ENCODE results near the gene CBX5. TPM values are rescaled to one million over a fixed set of nuclear protein-coding genes. Genes with fewer than 3 reads are reported as not detected.

Gene CBX5
- total and polyA plus RNA-seq, 2 donors (not counting 1 experiment from before 2014, with no cell fraction given) = 27.7 to 64.0 TPM

GRCh38 chr12:54273981-54274380 lies 5.9 kb downstream of the CBX5 start:
- DNase-seq (ENCODE audit: low read depth in 2 of 2) = no peak
- no peak overlapping the region for H3K27ac ChIP-seq (ENCODE audit: insufficient read depth, low read length)
- no peak overlapping the region for H3K9ac ChIP-seq (ENCODE audit: insufficient read depth, low read length)
- no peak overlapping the region for H3K4me2 ChIP-seq (ENCODE audit: extremely low read depth, insufficient read depth, low read length)
- no peak for TF ChIP-seq EZH2 (IDR thresholded peaks at IDR 0.05; ENCODE audit: low read length, missing control alignments)
- TF ChIP-seq CTCF (conservative IDR thresholded peaks at IDR 0.05 in 1 of 2, IDR thresholded peaks at IDR 0.05 in 1 of 2; ENCODE audit: low read depth in 1 of 2, low read length in 2 of 2) = no peak
- H3K36me3 ChIP-seq (ENCODE audit: control insufficient read depth, insufficient read depth, low read length) = peaks cover 4% of the 10 kb centered on the region
- no peak overlapping the region for H3K4me3 ChIP-seq (replicated peaks in 1 of 4; ENCODE audit: control extremely low read depth in 1 of 4, insufficient read depth in 1 of 4, low read depth in 3 of 4, low read length in 4 of 4)
- no peaks in the 10 kb centered on the region for H3K9me3 ChIP-seq (ENCODE audit: control insufficient read depth, insufficient read depth, low read depth, low read length)
- H3K27me3 ChIP-seq (ENCODE audit: control insufficient read depth, insufficient read depth, low read length) = no peaks in the 10 kb centered on the region
- H3K79me2 ChIP-seq (ENCODE audit: control insufficient read depth, insufficient read depth, low read length) = peaks cover 66% of the 10 kb centered on the region
- no peaks in the 10 kb centered on the region for H4K20me1 ChIP-seq (ENCODE audit: control insufficient read depth, extremely low read depth, insufficient read depth, low read length)
- H2AFZ ChIP-seq (ENCODE audit: low read length) = no peak overlapping the region
- no peaks in the 10 kb centered on the region for H3K4me1 ChIP-seq (ENCODE audit: control insufficient read depth, extremely low read depth, insufficient read depth, low read length)

- Histone ChIP-seq H3K27ac (ENCODE audit: insufficient read depth, low read length) (no peak overlapping the region), H3K4me1 (ENCODE audit: control insufficient read depth, extremely low read depth, insufficient read depth, low read length) (no peaks in the 10 kb centered on the region), H3K9ac (ENCODE audit: insufficient read depth, low read length) (no peak overlapping the region), H3K79me2 (ENCODE audit: control insufficient read depth, insufficient read depth, low read length) (peaks cover 51% of the 10 kb centered on the region), H3K36me3 (ENCODE audit: control insufficient read depth, insufficient read depth, low read length) (peaks cover 4% of the 10 kb centered on the region), H3K9me3 (ENCODE audit: control insufficient read depth, insufficient read depth, low read depth, low read length) (no peaks in the 10 kb centered on the region), H3K4me2 (ENCODE audit: extremely low read depth, insufficient read depth, low read length) (no peak overlapping the region), H4K20me1 (ENCODE audit: control insufficient read depth, extremely low read depth, insufficient read depth, low read length) (no peaks in the 10 kb centered on the region), H3K4me3 (replicated peaks in 1 of 4; ENCODE audit: control extremely low read depth in 1 of 4, insufficient read depth in 1 of 4, low read depth in 3 of 4, low read length in 4 of 4) (no peak overlapping the region), H3K27me3 (ENCODE audit: control insufficient read depth, insufficient read depth, low read length) (no peaks in the 10 kb centered on the region), H2AFZ (ENCODE audit: low read length) (no peak overlapping the region)
- TF ChIP-seq CTCF (conservative IDR thresholded peaks at IDR 0.05 in 1 of 2, IDR thresholded peaks at IDR 0.05 in 1 of 2; ENCODE audit: low read depth in 1 of 2, low read length in 2 of 2) = no peak
- TF ChIP-seq EZH2 (IDR thresholded peaks at IDR 0.05; ENCODE audit: low read length, missing control alignments) = no peak
- DNase-seq (ENCODE audit: low read depth in 2 of 2) = no peak
Observed at GRCh38 chr12:54272214-54272613, 7.7 kb downstream of the CBX5 start.

- Histone ChIP-seq H4K20me1 (ENCODE audit: control insufficient read depth, extremely low read depth, insufficient read depth, low read length) (no peaks in the 10 kb centered on the region), H3K4me1 (ENCODE audit: control insufficient read depth, extremely low read depth, insufficient read depth, low read length) (no peaks in the 10 kb centered on the region), H2AFZ (ENCODE audit: low read length) (no peak overlapping the region), H3K27ac (ENCODE audit: insufficient read depth, low read length) (no peak overlapping the region), H3K27me3 (ENCODE audit: control insufficient read depth, insufficient read depth, low read length) (no peaks in the 10 kb centered on the region), H3K9ac (ENCODE audit: insufficient read depth, low read length) (no peak overlapping the region), H3K4me2 (ENCODE audit: extremely low read depth, insufficient read depth, low read length) (no peak overlapping the region), H3K4me3 (replicated peaks in 1 of 4; ENCODE audit: control extremely low read depth in 1 of 4, insufficient read depth in 1 of 4, low read depth in 3 of 4, low read length in 4 of 4) (no peak overlapping the region), H3K79me2 (ENCODE audit: control insufficient read depth, insufficient read depth, low read length) (peaks cover 43% of the 10 kb centered on the region), H3K9me3 (ENCODE audit: control insufficient read depth, insufficient read depth, low read depth, low read length) (no peaks in the 10 kb centered on the region), H3K36me3 (ENCODE audit: control insufficient read depth, insufficient read depth, low read length) (peaks cover 4% of the 10 kb centered on the region)
- DNase-seq (ENCODE audit: low read depth in 2 of 2) = no peak
- TF ChIP-seq CTCF (conservative IDR thresholded peaks at IDR 0.05 in 1 of 2, IDR thresholded peaks at IDR 0.05 in 1 of 2; ENCODE audit: low read depth in 1 of 2, low read length in 2 of 2) (no peak), EZH2 (IDR thresholded peaks at IDR 0.05; ENCODE audit: low read length, missing control alignments) (no peak)
Observed at GRCh38 chr12:54270345-54270744, 9.6 kb downstream of the CBX5 start.
